Left kidney (tissue), 2 donors: ENCODE results near the gene STRN3. TPM values are rescaled to one million over a fixed set of nuclear protein-coding genes. Genes with fewer than 3 reads are reported as not detected.

Experiments used
- DNase-seq: peaks from one replicate; pipeline ENCODE4 v3.0.0-alpha.2; 2013
- polyA plus RNA-seq: library from polyadenylated mRNA; unstranded; fragments of 120-200 nt; gene quantifications from one replicate; pipeline ENCODE4 v1.2.1, GENCODE V29; 2013; ENCODE audit not compliant: insufficient read length

The STRN3 gene
- polyA plus RNA-seq, 1 donor: 59.5 TPM

DNA sequence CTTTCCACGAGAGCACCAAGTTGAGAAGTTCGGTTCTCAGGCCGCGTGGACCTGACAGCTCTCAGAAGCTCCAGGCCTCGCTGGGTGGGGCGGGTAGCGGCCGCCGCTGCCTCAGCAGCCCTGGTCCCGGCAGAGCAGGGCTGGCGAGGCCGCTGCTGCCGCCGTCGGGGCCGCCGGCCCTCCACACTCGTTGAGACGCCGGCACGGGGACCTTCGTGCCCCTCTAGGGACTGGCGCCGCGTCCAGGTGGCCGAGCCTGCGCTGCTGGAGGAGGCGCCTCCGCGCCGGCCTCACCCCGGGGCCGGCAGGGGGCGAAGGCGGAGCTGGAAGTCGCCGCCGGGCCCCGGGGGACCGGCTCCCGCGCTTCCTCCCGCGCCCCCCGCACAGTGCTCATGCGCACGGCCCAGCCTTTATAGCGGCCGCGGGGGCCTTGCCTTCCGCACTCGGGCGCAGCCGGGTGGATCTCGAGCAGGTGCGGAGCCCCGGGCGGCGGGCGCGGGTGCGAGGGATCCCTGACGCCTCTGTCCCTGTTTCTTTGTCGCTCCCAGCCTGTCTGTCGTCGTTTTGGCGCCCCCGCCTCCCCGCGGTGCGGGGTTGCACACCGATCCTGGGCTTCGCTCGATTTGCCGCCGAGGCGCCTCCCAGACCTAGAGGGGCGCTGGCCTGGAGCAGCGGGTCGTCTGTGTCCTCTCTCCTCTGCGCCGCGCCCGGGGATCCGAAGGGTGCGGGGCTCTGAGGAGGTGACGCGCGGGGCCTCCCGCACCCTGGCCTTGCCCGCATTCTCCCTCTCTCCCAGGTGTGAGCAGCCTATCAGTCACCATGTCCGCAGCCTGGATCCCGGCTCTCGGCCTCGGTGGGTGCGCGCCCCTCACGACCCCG lies 151.8 kb downstream of the STRN3 start, which contains the start of gene COCH:
TSS of gene COCH (plus strand) at position 440 of the 879 bp plus-strand sequence. CDS start at position 820, 380 bp downstream.
- DNase-seq: peak; percentile 26

DNA sequence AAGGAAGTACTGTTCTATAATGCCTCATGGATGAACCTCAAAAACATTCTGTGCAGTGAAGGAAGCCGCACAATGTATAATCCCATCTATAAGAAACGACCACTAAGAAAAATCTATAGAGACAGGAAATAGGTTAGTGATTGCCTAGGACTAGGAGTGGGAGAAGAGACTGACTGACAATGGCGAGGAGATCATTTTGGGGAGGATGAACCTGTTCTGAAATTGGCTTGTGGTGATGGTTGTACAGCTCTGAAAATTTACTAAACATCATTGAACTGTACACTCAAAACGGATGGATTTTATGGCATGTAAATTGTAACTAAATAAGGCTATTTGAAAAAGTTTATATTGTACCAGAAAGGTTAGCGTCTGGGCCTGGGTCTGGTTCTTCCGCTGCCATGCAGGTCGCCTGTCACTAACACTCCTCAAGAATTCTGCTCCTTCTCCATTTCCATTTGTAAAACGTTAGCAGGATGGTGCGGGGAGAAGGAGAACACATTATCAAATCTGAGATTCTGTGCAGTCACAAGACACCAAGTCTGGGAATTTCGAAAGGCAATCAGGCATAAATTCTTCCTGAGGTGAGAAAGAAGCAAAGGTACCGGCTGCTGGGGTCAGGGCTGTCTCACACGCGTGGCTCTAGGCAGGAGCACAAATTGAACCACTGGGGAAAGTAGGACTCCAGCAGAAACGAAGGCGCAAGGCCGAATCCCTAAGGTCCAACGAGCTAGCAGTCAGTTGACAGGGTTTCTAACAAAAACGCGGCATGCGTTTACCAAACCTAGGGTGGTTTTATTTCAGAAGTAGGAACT lies 152.7 kb downstream of the STRN3 start:
- no peak for DNase-seq

DNA sequence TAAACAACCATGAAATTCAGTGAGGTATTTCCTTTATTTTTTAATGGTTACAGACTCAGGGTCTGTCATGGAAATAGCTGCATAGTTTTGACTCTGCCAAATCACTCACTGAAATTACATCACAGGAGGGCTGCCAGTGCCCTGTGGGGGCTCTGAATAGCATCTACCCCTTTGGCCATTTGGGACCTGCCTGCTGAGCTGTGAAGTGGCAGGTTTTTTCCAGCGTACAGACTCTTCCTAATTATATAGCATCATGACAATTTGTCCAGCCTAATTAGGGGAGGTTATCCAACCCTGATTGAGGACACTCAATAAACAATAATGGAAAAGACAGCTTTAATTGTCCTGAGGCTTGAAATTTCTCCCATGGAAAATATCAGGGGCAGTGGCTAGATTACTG lies 153.6 kb downstream of the STRN3 start:
- DNase-seq: no peak

DNA sequence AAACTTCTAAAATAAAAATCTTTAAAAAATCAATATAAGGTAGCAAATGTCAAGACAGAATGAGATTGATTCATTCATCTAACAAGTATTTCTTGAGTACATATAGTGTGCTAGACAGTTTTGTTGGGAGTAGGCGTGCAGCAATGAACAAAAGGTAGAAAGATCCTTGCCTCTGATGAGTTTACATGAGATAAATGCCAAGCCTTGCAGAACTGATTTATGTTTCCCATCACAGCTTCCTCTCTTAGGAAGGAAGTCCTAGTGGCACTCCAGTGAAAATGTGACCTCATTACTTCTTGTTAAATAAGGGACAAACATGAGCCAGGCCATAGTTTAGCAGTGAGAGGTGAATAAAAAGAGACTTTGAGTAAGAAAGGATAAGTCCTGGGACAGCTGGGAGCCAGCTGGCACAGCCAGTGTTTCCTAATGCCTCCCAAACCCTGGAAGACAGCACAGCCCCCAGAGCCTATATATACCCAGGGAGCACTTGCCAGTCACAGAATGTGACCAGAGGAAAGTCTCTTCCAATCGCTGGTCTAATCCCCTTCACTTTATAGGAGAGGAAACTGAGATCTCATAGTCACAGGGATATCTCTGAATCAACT lies 156.5 kb downstream of the STRN3 start:
- no peak for DNase-seq

DNA sequence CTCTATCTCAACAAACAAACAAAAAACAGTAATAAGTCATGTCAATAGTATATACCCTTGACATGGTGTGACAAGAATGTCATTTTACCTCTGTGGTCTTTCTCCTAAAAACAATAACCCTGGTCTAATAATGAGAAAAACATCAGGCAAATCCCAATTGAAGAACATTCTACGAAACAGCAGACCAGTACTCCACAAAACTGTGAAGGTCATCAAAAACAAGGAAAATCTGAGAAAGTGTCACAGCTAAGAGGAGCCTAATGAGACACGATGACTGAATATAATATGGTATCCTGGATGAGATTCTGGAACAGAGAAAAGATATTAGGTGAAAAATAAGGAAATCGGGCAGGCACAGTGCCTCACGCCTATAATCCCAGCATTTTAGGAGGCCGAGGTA lies 157.4 kb downstream of the STRN3 start:
- no peak for DNase-seq

DNA sequence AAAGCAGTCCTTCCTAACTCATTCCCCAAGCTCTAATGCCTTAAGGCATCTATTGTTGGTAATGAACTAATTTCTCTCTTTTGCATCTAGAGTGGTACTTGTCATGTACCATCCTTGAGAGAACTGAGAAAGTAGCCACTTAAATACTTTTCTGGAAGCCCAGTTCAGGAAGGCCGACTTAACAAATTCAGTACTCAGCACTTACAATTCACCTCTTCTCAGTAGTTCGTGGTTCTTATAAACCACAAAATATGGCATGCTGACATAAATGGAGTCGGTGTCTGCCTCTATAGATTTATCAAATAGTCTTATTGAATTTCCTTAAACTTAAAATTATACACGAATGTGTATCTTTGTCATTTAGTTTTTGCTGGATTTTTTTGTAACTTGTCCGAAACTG lies 161.2 kb downstream of the STRN3 start:
- no peak for DNase-seq

DNA sequence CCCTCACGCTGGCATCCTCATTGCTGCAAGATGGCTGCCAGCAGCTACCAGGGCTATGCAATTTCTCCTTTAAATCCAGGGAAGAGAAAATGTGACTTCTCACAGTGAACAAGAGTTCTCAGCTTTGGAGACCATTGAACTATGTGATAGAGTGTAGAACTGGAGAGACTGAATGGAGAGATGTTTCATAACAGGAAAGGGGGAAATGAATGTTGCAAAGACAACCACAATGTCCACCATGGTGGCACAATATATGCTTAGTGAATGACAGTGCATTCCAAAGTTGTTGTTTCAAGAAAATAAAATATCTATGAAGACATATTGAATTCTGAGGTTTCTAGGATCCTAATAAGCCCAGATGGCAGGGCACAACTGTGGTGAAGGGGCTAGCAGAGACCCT lies 165.0 kb downstream of the STRN3 start:
- no peak for DNase-seq

DNA sequence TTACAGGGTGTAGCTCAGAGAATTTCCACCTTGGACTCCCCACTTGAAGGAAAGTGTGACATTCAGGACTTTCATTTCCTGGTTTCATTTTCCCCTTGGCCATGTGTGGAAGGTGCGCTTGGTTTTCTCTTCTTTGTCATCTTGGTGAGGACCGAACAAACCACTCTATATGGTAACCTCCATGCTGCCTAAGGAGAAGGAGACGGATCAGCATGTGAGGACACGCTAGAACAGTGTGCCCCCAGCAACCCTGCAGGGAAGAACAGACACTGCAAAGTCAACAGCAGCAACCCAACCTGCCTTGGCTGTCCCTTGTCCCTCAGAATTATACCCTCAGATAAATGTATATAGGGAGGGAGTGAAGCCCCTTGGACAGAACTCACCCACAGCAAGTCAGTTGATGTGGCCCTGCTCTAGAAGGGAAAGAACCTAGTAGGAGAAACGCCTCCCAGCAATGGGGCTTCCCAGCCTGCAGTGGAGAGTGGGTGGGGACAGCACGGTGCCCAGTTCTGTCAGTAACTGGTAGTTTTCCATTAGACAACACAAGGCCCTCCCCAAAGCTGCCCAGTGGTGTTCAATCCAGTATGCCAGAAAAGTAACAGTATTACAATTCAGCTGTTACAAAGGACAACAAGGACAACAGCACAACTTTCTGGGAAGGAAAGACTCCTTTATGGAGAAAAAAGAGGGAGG lies 170.7 kb downstream of the STRN3 start:
- DNase-seq: no peak

DNA sequence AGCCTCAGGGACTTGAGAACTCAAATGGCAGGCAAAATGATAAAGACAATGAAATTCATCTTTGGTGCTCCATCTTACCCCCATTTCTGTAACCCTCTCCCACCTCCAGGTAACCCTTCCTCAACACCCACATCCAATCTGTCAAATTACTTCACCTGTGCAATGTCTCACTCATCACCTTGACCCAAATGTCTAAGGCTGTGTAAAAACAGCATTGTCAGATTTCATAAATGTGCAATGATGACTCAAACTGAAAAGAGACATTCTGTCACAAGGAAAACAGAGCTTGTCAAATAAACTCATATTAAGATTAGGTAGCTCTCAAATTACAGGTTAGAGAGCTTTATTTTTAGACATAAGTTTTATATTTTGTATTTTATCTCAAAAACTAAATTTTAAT lies 171.7 kb downstream of the STRN3 start:
- DNase-seq: no peak

DNA sequence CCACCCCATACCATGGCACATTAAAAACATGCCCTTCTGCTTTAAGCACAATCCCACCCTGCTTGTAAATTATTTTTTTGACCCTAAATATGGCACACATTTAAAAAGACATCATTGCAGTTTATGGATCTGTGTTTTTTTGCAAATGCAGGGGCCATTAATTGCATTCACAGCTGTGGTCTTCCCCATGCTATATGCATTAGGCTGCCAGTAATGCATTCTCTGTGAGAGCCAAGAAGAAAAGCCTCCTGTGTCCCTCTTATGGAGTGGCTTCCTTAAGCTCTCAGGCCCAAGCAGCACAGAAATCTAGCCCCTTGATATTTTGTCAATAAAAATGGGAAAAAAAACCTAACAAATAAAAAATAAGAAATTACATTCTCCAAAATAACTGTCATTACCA lies 172.2 kb downstream of the STRN3 start:
- no peak for DNase-seq

DNA sequence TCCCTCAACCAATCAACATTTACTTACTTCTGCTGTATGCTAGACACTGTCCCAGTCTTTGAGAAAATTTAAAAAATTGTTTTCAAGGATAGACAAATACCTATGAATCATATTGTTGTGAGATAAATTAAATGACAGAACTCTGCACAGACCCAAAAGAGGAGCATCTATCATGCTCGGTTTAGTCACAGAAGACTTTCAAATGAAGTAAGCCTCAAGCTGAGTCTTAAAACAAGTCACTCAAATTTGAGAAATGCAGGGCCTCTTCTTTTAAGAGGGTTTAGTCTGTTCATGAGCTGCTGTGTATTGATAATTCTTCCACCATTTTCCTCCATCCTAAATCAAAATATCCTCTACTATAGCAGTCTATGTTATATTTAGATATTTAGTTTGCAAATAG lies 176.2 kb downstream of the STRN3 start:
- no peak for DNase-seq

DNA sequence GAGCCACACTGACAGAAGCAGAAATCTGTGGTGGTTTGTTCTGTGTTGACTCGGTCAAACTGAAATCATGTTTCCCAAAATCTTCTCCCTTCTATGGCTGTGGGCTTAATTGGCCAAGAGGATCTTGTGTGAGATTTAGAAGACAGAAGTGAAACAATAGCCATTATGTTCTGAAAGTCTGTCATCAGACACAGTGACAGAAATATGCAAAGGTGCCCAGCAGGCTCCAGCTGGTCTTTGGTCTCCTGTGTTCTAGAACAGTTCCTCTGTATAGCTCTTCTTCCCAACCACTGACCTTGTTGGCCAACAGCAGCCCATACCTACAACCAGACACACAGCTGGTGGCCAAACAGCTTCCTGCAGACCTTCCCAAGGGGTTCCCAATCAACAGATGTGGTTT lies 176.8 kb downstream of the STRN3 start:
- DNase-seq: no peak

DNA sequence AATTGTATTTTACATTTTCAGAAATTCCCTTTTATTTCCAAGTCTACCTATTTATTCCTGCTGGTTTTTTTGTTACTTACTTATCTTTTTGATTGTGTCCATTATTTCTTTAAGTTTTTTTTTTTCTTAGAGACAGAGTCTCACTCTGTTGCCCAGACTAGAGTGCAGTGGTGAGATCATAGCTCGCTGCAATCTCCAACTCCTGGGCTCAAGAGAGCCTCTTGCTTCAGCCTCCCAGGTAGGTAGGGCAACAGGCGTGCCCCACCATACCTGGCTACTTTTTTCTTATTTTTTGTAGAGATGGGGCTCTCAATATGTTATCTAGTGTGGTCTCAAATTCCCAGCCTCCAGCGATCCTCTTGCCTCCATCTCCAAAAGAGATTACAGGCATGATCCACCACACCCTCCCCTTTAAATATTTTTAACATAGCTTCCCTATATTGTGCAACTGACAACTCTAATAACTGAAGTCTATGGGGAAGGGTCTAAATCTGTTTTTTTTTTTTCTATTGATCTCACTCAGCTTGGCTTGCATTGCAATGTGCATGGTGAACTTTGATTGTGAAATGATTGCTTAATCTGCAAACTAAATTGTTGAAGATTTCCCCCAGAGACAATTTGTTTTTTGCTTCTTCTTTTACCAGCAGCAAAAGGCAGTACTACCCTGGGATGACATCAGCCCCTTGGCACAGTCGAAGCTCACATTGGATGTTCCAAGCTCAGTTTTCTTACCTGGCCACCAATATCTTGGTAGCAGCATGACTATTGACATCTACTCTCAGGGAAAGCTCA lies 177.5 kb downstream of the STRN3 start:
- DNase-seq: no peak

Other genes with a start within 250 kb of the STRN3 start
- 3.9 TPM for gene COCH, start 151.8 kb downstream of the STRN3 start, polyA plus RNA-seq
- 24.0 TPM for gene AP4S1, start 730 bp downstream of the STRN3 start, polyA plus RNA-seq
- 219 TPM for gene HECTD1, start 181.4 kb upstream of the STRN3 start, polyA plus RNA-seq